WI38 (cell line): ENCODE results near the gene LILRB5.
"Not testable (repeated sequence)": the region's sequence is repeated elsewhere in the genome, so short reads cannot be mapped to it uniquely, and the experiment has no call there.

Experiments used
- H3K4me3 ChIP-seq: 2 replicates; pipeline ENCODE4 v1.5.1; 2011; ENCODE audit warnings: low read depth, mild to moderate bottlenecking, control low read depth, low read length
- TF ChIP-seq, protein P1 (sequence below): IDR thresholded peaks from 2 replicates; pipeline ENCODE4 v1.5.1; 2012; ENCODE audit warnings: low read depth, mild to moderate bottlenecking, control low read depth, low read length

Gene LILRB5

DNA sequence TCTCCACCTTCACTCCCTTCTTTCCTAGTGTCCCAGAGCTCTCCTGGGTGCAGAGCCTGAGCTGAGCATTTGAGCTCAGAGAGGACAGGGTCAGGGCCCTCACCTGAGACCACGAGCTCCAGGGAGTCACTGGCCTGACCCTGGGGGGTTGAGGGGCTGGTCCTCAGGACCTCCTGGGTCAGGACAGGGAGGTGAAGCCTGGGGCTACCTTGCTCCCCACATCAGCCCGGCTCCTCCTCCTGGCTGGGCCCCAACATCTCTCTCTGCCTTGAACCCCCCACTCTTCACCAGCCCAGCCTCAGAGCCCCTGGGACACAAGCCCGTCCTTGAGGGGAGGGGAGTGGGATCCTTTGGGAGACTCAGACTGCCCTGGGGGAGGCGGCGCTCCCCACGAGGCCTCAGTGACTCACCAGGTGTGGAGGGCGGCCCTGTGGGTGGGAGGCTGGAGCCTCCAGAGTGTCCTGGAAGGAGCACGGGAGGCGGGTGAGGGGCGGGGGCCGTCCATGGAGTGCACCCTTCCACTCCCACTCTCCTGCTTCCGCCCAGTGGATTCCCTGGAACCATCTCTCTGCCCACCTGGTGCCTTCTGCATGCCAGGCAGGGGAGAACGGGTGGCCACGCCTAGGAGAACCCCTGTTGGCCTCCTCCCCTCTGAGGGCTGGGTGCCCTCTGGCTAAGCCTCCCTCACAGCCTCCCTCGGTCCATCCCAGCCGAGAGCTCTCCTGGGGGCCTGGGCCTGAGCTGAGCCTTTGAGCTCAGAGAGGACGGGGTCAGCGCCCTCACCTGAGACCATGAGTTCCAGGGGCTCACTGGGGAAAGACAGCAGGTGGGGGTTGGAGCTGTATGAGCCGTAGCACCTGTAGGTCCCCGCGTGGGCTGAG is 17.3 kb downstream of the LILRB5 start:
- not testable (repeated sequence) for H3K4me3 ChIP-seq

DNA sequence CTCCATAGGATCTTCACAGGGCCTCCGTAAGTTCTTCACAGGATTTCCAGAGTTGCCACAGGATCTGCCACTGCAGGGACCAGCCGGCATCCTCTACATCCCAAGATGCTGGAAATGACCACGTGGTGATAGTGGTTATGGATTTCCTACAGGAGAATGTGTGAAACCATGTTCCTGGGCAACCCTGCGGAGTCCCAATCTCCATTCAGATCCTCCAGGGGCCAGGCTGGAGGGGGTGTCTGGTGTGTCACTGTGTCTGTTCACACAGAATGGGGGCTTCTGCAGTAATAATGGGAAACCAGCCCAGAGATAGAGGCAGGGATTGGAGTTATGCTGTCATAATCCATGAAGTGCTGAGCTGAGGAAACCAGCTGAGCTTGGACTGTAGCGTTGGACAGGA is 23.1 kb downstream of the LILRB5 start:
- TF ChIP-seq, protein P1, sequence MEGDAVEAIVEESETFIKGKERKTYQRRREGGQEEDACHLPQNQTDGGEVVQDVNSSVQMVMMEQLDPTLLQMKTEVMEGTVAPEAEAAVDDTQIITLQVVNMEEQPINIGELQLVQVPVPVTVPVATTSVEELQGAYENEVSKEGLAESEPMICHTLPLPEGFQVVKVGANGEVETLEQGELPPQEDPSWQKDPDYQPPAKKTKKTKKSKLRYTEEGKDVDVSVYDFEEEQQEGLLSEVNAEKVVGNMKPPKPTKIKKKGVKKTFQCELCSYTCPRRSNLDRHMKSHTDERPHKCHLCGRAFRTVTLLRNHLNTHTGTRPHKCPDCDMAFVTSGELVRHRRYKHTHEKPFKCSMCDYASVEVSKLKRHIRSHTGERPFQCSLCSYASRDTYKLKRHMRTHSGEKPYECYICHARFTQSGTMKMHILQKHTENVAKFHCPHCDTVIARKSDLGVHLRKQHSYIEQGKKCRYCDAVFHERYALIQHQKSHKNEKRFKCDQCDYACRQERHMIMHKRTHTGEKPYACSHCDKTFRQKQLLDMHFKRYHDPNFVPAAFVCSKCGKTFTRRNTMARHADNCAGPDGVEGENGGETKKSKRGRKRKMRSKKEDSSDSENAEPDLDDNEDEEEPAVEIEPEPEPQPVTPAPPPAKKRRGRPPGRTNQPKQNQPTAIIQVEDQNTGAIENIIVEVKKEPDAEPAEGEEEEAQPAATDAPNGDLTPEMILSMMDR: no peak
- H3K4me3 ChIP-seq: no peak overlapping the region

GRCh38 chr19:54231077-54231931 is 25.8 kb downstream of the LILRB5 start:
- TF ChIP-seq, protein P1: peak; percentile 82
- H3K4me3 ChIP-seq: no peak overlapping the region

GRCh38 chr19:54230031-54230430 is 27.0 kb downstream of the LILRB5 start:
- TF ChIP-seq, protein P1: no peak
- no peak overlapping the region for H3K4me3 ChIP-seq

GRCh38 chr19:54229146-54229545 is 27.9 kb downstream of the LILRB5 start:
- no peak overlapping the region for H3K4me3 ChIP-seq
- TF ChIP-seq, protein P1: no peak

GRCh38 chr19:54224619-54225018 is 32.5 kb downstream of the LILRB5 start:
- not testable (repeated sequence) for H3K4me3 ChIP-seq

DNA sequence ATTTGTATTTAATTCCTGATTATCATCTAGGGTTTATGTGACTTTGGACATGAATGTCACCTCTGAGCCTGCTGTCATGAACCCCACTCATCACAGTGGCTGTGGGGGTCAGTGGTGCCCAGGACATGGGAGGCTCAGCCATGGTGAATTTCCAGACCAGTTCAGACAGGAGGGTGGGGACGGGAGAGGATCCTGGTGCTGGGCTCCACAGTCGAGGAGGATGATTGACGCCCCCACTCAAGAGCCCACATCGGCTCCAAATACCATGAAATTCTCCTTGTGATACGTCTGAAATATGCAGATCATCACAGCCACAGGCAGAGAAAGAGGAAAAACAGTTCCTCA is 33.2 kb downstream of the LILRB5 start:
- not testable (repeated sequence) for H3K4me3 ChIP-seq

DNA sequence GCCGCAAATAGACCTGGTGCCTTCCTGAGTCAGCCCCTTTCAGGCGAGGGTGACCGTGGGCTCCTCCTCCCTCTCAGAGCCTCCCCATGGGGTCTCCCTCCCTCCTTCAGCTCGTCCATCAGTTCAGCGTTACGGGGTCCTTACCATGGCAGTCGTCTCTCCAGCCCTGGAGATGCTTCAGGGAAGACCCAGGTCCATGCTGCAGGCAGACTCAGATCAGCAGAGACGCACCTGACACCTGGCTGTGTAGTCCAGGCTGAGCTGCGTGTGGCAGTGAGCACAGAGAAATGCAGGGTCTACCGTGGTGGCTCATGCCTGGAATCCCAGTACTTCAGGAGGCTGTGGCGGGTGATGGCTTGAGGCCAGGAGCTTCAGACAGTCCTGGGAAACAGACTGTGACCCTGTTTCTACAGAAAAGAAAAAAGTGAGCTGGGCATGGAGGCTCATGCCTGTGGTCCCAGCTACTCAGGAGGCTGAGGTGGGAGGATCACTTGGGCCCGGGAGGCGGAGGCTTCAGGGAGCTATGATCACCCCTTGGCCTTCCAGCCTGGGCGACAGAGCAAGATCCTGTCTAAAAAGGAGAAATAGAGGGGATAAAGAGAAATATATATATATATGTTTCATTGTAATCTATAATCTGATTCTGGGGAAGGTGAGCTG is 33.7 kb downstream of the LILRB5 start:
- H3K4me3 ChIP-seq: not testable (repeated sequence)

GRCh38 chr19:54222474-54223276 is 34.4 kb downstream of the LILRB5 start, which contains the start of gene LILRB3:
TSS of gene LILRB3 (minus strand) at chr19:54223007. CDS start at chr19:54222976, 31 bp downstream.
- not testable (repeated sequence) for H3K4me3 ChIP-seq

DNA sequence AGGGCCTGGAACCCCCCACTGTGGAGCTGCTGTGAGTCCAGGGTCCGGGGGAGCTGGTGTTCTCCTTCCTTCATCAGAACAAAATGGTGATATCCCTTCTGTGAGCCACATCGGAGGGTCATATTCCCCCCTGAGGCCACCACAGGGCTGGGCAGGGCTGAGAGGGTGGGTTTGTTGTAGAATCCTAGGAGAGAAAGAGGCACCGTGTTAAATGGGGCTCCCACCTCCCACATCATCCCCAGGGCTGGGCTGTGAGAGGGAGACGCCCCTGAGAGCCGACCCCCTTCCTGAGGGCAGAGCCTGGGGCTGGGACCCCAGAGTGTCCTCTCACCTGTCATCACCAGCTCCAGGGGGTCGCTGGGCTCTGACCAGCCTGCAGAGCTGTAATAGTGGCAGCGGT is 35.1 kb downstream of the LILRB5 start:
- not testable (repeated sequence) for H3K4me3 ChIP-seq

GRCh38 chr19:54219702-54220101 is 37.4 kb downstream of the LILRB5 start:
- H3K4me3 ChIP-seq: not testable (repeated sequence)
